SIG-M5 (cell line): ENCODE results near the gene GOPC.

ENCODE experiments used
- DNase-seq: peaks from one replicate; lab custom pipeline; 2025; lab: John Stamatoyannopoulos, UW

Gene GOPC

GRCh38 chr6:117514655-117515054 lies 87.7 kb downstream of the GOPC start:
- DNase-seq: no peak

GRCh38 chr6:117513778-117514365 lies 88.4 kb downstream of the GOPC start:
- no peak for DNase-seq

GRCh38 chr6:117512987-117513573 lies 89.2 kb downstream of the GOPC start:
- DNase-seq: no peak

GRCh38 chr6:117512056-117512828 lies 90.1 kb downstream of the GOPC start:
- DNase-seq: no peak
